ENCODE results near the gene SGCD. TPM values are rescaled to one million over a fixed set of nuclear protein-coding genes. Genes with fewer than 3 reads are reported as not detected.

Gene SGCD
- polyA plus RNA-seq, 1 donor (not counting 4 experiments of a cell fraction or from before 2014, with no cell fraction given): not detected

- dilution Hi-C loops (cut with MboI; ENCODE audit: extremely low pct_ligation_motif_present, low sequenced_read_pairs): no loop called here
- H3K9me3 ChIP-seq (ENCODE audit: control insufficient read depth, low read depth, low read length): no peaks in the 10 kb centered on the region
- H3K9ac ChIP-seq (ENCODE audit: control insufficient read depth, extremely low read depth, insufficient read depth, low read length): no peak overlapping the region
Observed at GRCh38 chr5:156718985-156719384, 392.0 kb downstream of the SGCD start.

GRCh38 chr5:156722358-156722757 is 395.4 kb downstream of the SGCD start:
- FAIRE-seq (no peak), DNase-seq (ENCODE audit: low read depth, low spot score) (no peak)
- Histone ChIP-seq H3K79me2 (ENCODE audit: control insufficient read depth, insufficient read depth, low read length) (no peaks in the 10 kb centered on the region), H4K20me1 (ENCODE audit: control insufficient read depth, extremely low read depth, insufficient read depth, low read length) (no peaks in the 10 kb centered on the region), H3K4me2 (ENCODE audit: control insufficient read depth, extremely low read depth, insufficient read depth, low read depth, low read length) (no peak overlapping the region), H3K9me1 (ENCODE audit: control insufficient read depth, extremely low read depth, insufficient read depth, low read length) (no peaks in the 10 kb centered on the region), H2AFZ (ENCODE audit: control insufficient read depth, low read length) (no peak overlapping the region), H3K27me3 (ENCODE audit: control insufficient read depth, extremely low read depth, insufficient read depth, low read length) (no peaks in the 10 kb centered on the region), H3K4me3 (ENCODE audit: control insufficient read depth in 2 of 3, extremely low read depth in 1 of 3, insufficient read depth in 2 of 3, low read depth in 1 of 3, low read length in 3 of 3) (no peak overlapping the region), H3K27ac (ENCODE audit: control insufficient read depth, insufficient read depth, low read length) (no peak overlapping the region), H3K36me3 (ENCODE audit: control insufficient read depth in 2 of 2, extremely low read depth in 1 of 2, insufficient read depth in 2 of 2, low read length in 2 of 2) (no peaks in the 10 kb centered on the region), H3K9me3 (ENCODE audit: control insufficient read depth, low read depth, low read length) (no peaks in the 10 kb centered on the region), H3K4me1 (ENCODE audit: control insufficient read depth, extremely low read depth, insufficient read depth, low read length) (no peaks in the 10 kb centered on the region), H3K9ac (ENCODE audit: control insufficient read depth, extremely low read depth, insufficient read depth, low read length) (no peak overlapping the region)
- dilution Hi-C loops (cut with MboI; ENCODE audit: extremely low pct_ligation_motif_present, low sequenced_read_pairs): no loop called here
- TF ChIP-seq, protein P1, sequence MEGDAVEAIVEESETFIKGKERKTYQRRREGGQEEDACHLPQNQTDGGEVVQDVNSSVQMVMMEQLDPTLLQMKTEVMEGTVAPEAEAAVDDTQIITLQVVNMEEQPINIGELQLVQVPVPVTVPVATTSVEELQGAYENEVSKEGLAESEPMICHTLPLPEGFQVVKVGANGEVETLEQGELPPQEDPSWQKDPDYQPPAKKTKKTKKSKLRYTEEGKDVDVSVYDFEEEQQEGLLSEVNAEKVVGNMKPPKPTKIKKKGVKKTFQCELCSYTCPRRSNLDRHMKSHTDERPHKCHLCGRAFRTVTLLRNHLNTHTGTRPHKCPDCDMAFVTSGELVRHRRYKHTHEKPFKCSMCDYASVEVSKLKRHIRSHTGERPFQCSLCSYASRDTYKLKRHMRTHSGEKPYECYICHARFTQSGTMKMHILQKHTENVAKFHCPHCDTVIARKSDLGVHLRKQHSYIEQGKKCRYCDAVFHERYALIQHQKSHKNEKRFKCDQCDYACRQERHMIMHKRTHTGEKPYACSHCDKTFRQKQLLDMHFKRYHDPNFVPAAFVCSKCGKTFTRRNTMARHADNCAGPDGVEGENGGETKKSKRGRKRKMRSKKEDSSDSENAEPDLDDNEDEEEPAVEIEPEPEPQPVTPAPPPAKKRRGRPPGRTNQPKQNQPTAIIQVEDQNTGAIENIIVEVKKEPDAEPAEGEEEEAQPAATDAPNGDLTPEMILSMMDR (optimal IDR thresholded peaks at IDR 0.05 in 1 of 3, IDR thresholded peaks at IDR 0.05 in 1 of 3, conservative IDR thresholded peaks at IDR 0.05 in 1 of 3; ENCODE audit: extremely low read depth in 1 of 3, insufficient read depth in 2 of 3, low read length in 3 of 3): no peak
- no peak for TF ChIP-seq EZH2 (IDR thresholded peaks at IDR 0.05; ENCODE audit: low read length)

More at GRCh38 chr5:156718985-156719384, 392.0 kb downstream of the SGCD start:
- TF ChIP-seq, protein P1 (optimal IDR thresholded peaks at IDR 0.05 in 1 of 3, IDR thresholded peaks at IDR 0.05 in 1 of 3, conservative IDR thresholded peaks at IDR 0.05 in 1 of 3; ENCODE audit: extremely low read depth in 1 of 3, insufficient read depth in 2 of 3, low read length in 3 of 3): no peak
- Histone ChIP-seq H4K20me1 (ENCODE audit: control insufficient read depth, extremely low read depth, insufficient read depth, low read length) (no peaks in the 10 kb centered on the region), H3K9me1 (ENCODE audit: control insufficient read depth, extremely low read depth, insufficient read depth, low read length) (no peaks in the 10 kb centered on the region), H3K36me3 (ENCODE audit: control insufficient read depth in 2 of 2, extremely low read depth in 1 of 2, insufficient read depth in 2 of 2, low read length in 2 of 2) (no peaks in the 10 kb centered on the region), H3K79me2 (ENCODE audit: control insufficient read depth, insufficient read depth, low read length) (no peaks in the 10 kb centered on the region), H3K4me3 (ENCODE audit: control insufficient read depth in 2 of 3, extremely low read depth in 1 of 3, insufficient read depth in 2 of 3, low read depth in 1 of 3, low read length in 3 of 3) (no peak overlapping the region), H3K4me2 (ENCODE audit: control insufficient read depth, extremely low read depth, insufficient read depth, low read depth, low read length) (no peak overlapping the region), H3K27me3 (ENCODE audit: control insufficient read depth, extremely low read depth, insufficient read depth, low read length) (no peaks in the 10 kb centered on the region), H3K27ac (ENCODE audit: control insufficient read depth, insufficient read depth, low read length) (no peak overlapping the region), H2AFZ (ENCODE audit: control insufficient read depth, low read length) (no peak overlapping the region), H3K4me1 (ENCODE audit: control insufficient read depth, extremely low read depth, insufficient read depth, low read length) (no peaks in the 10 kb centered on the region)
- no peak for DNase-seq (ENCODE audit: low read depth, low spot score)
- FAIRE-seq: no peak
